HepG2 (cell line): ENCODE data around the gene FAM168A. TPM values are rescaled to one million over a fixed set of nuclear protein-coding genes. Genes with fewer than 3 reads are reported as not detected.

Experiments
- ATAC-seq: fragments of 200-7000 bp; cut with Tn5 transposase; 3 replicates; pipeline ENCODE4 v1.9.1; 2020; ENCODE audit warnings: mild to moderate bottlenecking, moderate library complexity
- BruUV-seq: library from RNA; stranded (reverse); fragments of 400-500 nt; replicated peaks from 2 replicates; lab custom pipeline; 2021; lab: Mats Ljungman, UMichigan
- CTCF ChIA-PET: fragments of 300-600 bp; formaldehyde crosslinking; extraction: SDS; loops from one replicate; lab custom pipeline; 2021; ENCODE audit warnings: low total read pairs, inconsistent platforms, low intra/inter-chr PET ratio; lab: Yijun Ruan, JAX
- POLR2A ChIA-PET: fragments of 350-600 bp; sonication (Branson Sonifier 250); formaldehyde crosslinking; loops from one replicate; lab custom pipeline; 2020; ENCODE audit warnings: antibody characterized with exemption, inconsistent platforms; lab: Yijun Ruan, JAX
- DNase-seq: peaks from one replicate; pipeline ENCODE4 v3.0.0-alpha.2; 2015; ENCODE audit warnings: low spot score
- FAIRE-seq: peaks from 3 replicates; lab custom pipeline; 2011; peaks lifted over from hg19 to GRCh38; lab: Jason Lieb, UNC
- H2AFZ ChIP-seq: one replicate; pipeline ENCODE4 v1.6.1; 2011; ENCODE audit warnings: low read length, inconsistent platforms
- H3K27ac ChIP-seq: fragments of 300-600 bp; 3 replicates; pipeline ENCODE4 v1.8.0; 2011; ENCODE audit warnings: mixed run types, mild to moderate bottlenecking, mixed read lengths, low read length, inconsistent platforms; ENCODE audit not compliant: insufficient read depth; ENCODE audit errors: extremely low read length
- H3K27me3 ChIP-seq, 2 experiments: fragments of 200-600 bp in 1 of 2; 2 replicates in 1 of 2; 3 replicates in 1 of 2; pipeline versions ENCODE4 v1.6.0 to v1.8.0; 2011; ENCODE audit warnings: low read length in 2 of 2, mild to moderate bottlenecking in 2 of 2, moderate library complexity in 2 of 2, inconsistent platforms in 1 of 2; ENCODE audit not compliant: insufficient read depth in 2 of 2, control insufficient read depth in 1 of 2
- H3K36me3 ChIP-seq, 2 experiments: fragments of 200-600 bp in 1 of 2; replicated peaks in 1 of 2; 2 replicates in 1 of 2; 3 replicates in 1 of 2; pipeline versions ENCODE4 v1.5.1 to v1.8.0; 2011; ENCODE audit warnings: low read length in 2 of 2, inconsistent platforms in 1 of 2; ENCODE audit not compliant: insufficient read depth in 2 of 2, control insufficient read depth in 1 of 2
- H3K4me1 ChIP-seq: 2 replicates; pipeline ENCODE4 v1.5.1; 2012; ENCODE audit warnings: low read length, inconsistent platforms; ENCODE audit not compliant: insufficient read depth
- H3K4me2 ChIP-seq: 2 replicates; pipeline ENCODE4 v1.6.0; 2011; ENCODE audit warnings: low read depth, low read length, inconsistent platforms
- H3K4me3 ChIP-seq, 3 experiments: fragments of 200-600 bp in 1 of 3; sonication (generic), shearing (Covaris generic) in 1 of 3; replicated peaks in 1 of 3; 2 replicates each; pipeline ENCODE4 v1.5.1; 2011 to 2016; ENCODE audit warnings: low read length in 3 of 3, inconsistent platforms in 2 of 3, low read depth in 2 of 3, mild to moderate bottlenecking in 2 of 3, control low read depth in 1 of 3, mixed read lengths in 1 of 3; ENCODE audit not compliant: insufficient read depth in 1 of 3
- H3K79me2 ChIP-seq: one replicate; pipeline ENCODE4 v1.6.1; 2011; ENCODE audit warnings: low read length, inconsistent platforms; ENCODE audit not compliant: insufficient read depth
- H3K9ac ChIP-seq: 2 replicates; pipeline ENCODE4 v1.6.0; 2011; ENCODE audit warnings: mild to moderate bottlenecking, low read depth, low read length, inconsistent platforms; ENCODE audit not compliant: insufficient read depth
- H3K9me3 ChIP-seq: 2 replicates; pipeline ENCODE4 v1.5.1; 2012; ENCODE audit warnings: mild to moderate bottlenecking, low read length
- H4K20me1 ChIP-seq: 2 replicates; pipeline ENCODE4 v1.6.0; 2011; ENCODE audit warnings: inconsistent platforms, mild to moderate bottlenecking, low read length, moderate library complexity; ENCODE audit not compliant: insufficient read depth
- CEBPG ChIP-seq: IDR thresholded peaks from 2 replicates; pipeline ENCODE4 v1.6.1; 2016
- CEBPZ ChIP-seq: IDR thresholded peaks from 2 replicates; pipeline ENCODE4 v1.6.1; 2012; ENCODE audit warnings: low read length, improper control_type of control experiment
- SSRP1 ChIP-seq: IDR thresholded peaks from 2 replicates; pipeline ENCODE4 v1.6.1; 2016; ENCODE audit warnings: control low read depth
- ZHX1 ChIP-seq: sonication (generic); formaldehyde crosslinking; IDR thresholded peaks from 2 replicates; pipeline ENCODE4 v1.8.1; 2022; ENCODE audit warnings: low read depth, mild to moderate bottlenecking, missing genetic modification reagents
- ZMAT3 ChIP-seq: sonication (generic); formaldehyde crosslinking; conservative IDR thresholded peaks from 2 replicates; pipeline ENCODE4 v1.7.0; 2021; ENCODE audit warnings: missing genetic modification reagents
- WGBS: methylation state at CpG from one replicate; pipeline ENCODE4 v1.1.6; 2017; ENCODE audit warnings: low lambda C conversion rate; 5-methylcytosine and 5-hydroxymethylcytosine counted together
- in situ Hi-C: cut with HindIII; loops from 2 replicates; pipeline ENCODE4 v1.10.0; 2017; ENCODE audit warnings: low pct_unique_long_range_greater_than_20kb; ENCODE audit not compliant: extremely low pct_ligation_motif_present
- intact Hi-C: fragments of 100-400 bp; cut with micrococcal nuclease; formaldehyde crosslinking; loops from one replicate; pipeline ENCODE4 v1.10.0; 2022; ENCODE audit not compliant: unreplicated experiment
- polyA plus RNA-seq, 8 experiments: library from polyadenylated mRNA; depleted of rRNA in 3 of 8; stranded (reverse) in 7 of 8; unstranded in 1 of 8; fragments of >200 nt; fragmentation: Illumina TruSeq in 4 of 8; extraction: Trizol in 4 of 8; gene quantifications; 2 replicates each; pipeline versions ENCODE4 v1.2.1 to v1.2.3, GENCODE V29; 2011 to 2016; ENCODE audit warnings: low read depth in 4 of 8, missing spikeins in 1 of 8, mixed read lengths in 1 of 8; ENCODE audit not compliant: insufficient read depth in 1 of 8
- total RNA-seq, 5 experiments: library from RNA; depleted of rRNA; stranded (reverse); fragments of >200 nt; fragmentation: Illumina TruSeq; extraction: Trizol; gene quantifications; 2 replicates each; pipeline ENCODE4 v1.2.3, GENCODE V29; 2016; ENCODE audit warnings: low read depth in 1 of 5
- TF ChIP-seq, protein P1 (sequence below): sonication (generic); formaldehyde crosslinking; IDR thresholded peaks from 2 replicates; pipeline ENCODE4 v1.5.1; 2020; ENCODE audit warnings: missing genetic modification reagents, mild to moderate bottlenecking, borderline replicate concordance

The FAM168A gene
- total and polyA plus RNA-seq, 2 of the 13 experiments (the other 11 are each of a cell fraction or from before 2014, with no cell fraction given), result 13.9 to 15.8 TPM

GRCh38 chr11:73507086-73507485 lies 90.8 kb downstream of the FAM168A start:
- ATAC-seq, result no peak
- H3K9ac ChIP-seq, result no peak overlapping the region

More at GRCh38 chr11:73507086-73507485, 90.8 kb downstream of the FAM168A start:
- Histone ChIP-seq H3K4me2 (no peak overlapping the region), H3K4me1 (peaks cover 12% of the 10 kb centered on the region), H3K27ac (no peak overlapping the region), H3K79me2 (peaks cover 2% of the 10 kb centered on the region), H2AFZ (no peak overlapping the region), H4K20me1 (no peaks in the 10 kb centered on the region; the same call in 1 of the 2 replicates), H3K4me3 (no peak overlapping the region), H3K27me3 (no peaks in the 10 kb centered on the region), H3K36me3 (no peaks in the 10 kb centered on the region), H3K9me3 (no peaks in the 10 kb centered on the region)
- BruUV-seq, result no TSS peak
- TF ChIP-seq CEBPZ, result no peak
- no peak for TF ChIP-seq CEBPG (CRISPR knock-in tag)
- TF ChIP-seq, protein P1, sequence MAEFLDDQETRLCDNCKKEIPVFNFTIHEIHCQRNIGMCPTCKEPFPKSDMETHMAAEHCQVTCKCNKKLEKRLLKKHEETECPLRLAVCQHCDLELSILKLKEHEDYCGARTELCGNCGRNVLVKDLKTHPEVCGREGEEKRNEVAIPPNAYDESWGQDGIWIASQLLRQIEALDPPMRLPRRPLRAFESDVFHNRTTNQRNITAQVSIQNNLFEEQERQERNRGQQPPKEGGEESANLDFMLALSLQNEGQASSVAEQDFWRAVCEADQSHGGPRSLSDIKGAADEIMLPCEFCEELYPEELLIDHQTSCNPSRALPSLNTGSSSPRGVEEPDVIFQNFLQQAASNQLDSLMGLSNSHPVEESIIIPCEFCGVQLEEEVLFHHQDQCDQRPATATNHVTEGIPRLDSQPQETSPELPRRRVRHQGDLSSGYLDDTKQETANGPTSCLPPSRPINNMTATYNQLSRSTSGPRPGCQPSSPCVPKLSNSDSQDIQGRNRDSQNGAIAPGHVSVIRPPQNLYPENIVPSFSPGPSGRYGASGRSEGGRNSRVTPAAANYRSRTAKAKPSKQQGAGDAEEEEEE, result no peak
- no peak for TF ChIP-seq SSRP1 (CRISPR knock-in tag)
- no peak for TF ChIP-seq ZMAT3 (CRISPR knock-in tag)
- no peak for TF ChIP-seq ZHX1
- POLR2A ChIA-PET, result no interaction called here
- DNase-seq, result no peak
- in situ Hi-C loops (no loop called here), intact Hi-C loops (no loop called here)
- CTCF ChIA-PET, result no interaction called here
- 75% methylated on average over 2 of the region's 2 CpGs for WGBS
- no peak for FAIRE-seq
